ENCODE measurements around the gene ATRAID.
A peak's percentile ranks its signal among the peaks of the same experiment; 100 is the strongest.
"Not testable (repeated sequence)": the region's sequence is repeated elsewhere in the genome, so short reads cannot be mapped to it uniquely, and the experiment has no call there.

ATRAID gene, protein sequence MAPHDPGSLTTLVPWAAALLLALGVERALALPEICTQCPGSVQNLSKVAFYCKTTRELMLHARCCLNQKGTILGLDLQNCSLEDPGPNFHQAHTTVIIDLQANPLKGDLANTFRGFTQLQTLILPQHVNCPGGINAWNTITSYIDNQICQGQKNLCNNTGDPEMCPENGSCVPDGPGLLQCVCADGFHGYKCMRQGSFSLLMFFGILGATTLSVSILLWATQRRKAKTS

DNA sequence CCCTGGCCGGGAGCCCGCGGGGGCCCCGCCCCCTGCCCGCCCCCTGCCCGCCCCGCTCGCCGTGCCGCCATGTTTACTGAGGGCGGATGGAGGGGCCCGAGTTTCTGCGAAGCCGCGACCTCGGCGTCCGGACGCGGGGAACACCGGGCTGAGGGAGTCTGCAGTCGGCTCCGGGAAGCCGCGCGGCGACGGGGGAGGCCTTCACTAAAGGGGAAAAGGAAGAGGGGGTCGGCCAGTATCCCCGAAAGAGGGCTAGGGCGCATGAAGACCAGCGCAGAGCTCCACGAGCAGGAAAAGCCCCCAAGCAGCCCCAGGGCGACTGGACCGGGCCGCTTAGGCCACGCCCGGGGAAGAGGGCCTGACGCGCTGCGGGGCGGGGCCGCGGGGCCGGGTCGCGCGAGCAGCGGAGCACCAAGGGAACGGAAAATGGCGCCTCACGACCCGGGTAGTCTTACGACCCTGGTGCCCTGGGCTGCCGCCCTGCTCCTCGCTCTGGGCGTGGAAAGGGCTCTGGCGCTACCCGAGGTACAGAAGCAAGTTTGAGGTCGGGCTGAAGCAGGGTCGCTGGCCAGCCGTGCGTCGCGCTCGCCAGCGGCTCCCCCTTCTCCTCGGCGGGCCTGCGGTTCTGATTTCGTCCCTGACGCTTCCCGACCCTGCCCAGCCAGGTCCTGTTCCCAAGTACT lies at the start of gene ATRAID, which contains the start of gene SLC5A6:
Gene ATRAID (plus strand): TSS at position 99 of the 683 bp plus-strand sequence. CDS start 328 bp downstream, at position 427.
Gene SLC5A6 (minus strand): TSS at position 326 of the 683 bp plus-strand sequence. CDS start 4,618 bp downstream, outside the sequence.
- DNase-seq (ENCODE audit: low read depth in 3 of 3): peak; percentile 78 to 87 (median 82)

DNA sequence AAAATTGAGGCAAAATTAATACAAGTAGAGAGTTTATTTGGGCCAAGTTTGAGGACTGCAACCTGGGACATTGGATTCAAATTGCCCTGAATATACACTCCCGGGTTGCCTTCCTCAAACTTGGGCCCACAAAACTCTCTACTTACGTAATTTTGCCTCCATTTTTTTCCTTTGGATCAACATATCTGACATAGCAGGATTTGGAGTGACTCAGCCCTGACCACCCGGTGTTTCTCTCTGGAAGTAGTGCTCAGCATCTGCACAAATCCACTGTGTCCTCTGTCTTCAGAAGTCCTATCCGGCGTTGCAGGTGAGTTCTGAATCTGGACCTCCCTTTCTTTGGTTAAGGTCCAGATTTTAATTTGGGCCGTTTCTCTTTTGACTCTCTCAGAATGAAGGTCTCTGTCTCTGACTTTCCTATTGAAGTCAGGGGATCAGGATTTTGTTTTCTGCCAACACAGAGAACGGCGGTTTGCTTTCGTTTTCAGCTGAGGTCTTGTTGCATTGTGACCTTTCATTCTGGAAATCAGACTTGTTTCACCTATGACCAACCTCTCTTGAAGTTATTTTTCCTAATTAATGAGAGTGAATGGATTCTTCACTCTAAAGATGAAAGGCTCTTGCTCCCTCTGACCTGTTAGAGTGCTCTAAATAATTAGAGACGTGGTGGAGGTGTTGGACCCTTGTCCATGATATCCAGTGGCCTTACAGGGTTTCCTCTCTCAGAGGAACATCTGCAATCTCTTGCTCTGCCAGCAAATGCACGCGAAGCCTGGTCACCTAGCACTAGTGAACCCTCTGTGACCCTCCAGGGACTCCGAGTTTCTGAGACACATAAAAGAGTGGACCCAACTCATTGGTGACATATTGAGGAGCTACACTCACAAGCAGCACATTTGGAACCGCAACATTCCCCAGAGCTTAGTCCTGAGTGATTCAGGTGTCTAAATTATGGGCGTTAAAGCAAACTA lies 49.4 kb upstream of the ATRAID start:
- no peak for DNase-seq (ENCODE audit: low read depth in 3 of 3)

DNA sequence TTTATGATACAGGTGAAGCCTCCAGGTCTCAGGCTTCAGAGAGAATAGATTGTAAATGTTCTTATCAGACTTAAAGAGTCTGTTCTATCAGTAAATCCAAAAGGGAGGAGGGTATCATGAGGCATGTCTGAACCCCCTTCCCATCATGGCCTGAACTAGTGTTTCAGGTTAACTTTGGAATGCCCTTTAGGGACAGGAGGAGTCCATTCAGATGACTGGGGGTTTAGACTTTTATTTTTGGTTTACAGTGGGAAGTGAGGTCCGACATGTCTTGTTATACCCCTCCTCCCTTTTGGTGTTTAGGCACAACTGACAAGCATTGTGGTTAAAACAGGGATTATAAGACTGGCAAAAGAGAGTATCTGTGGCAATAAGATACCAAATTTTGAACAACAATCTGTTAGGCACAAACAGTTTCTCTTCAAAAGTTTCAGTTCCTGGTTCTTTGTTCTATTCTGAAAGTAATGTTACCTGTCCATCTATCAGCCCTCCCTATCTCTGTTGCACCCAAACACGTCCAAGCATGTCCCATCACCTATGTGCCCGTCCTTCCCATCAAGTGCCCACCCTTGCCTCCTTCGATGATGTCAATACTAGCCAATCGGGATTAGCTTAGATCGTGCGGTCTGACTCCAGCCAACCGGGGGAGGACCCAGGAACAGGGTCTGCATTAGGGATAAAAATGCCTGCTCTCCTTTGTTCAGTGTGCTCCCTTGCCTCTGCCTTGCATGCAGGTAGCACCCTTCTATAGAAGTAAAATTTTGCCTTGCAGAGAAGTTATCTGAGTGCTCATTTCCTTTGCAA lies 46.7 kb upstream of the ATRAID start:
- DNase-seq (ENCODE audit: low read depth in 3 of 3): no peak

DNA sequence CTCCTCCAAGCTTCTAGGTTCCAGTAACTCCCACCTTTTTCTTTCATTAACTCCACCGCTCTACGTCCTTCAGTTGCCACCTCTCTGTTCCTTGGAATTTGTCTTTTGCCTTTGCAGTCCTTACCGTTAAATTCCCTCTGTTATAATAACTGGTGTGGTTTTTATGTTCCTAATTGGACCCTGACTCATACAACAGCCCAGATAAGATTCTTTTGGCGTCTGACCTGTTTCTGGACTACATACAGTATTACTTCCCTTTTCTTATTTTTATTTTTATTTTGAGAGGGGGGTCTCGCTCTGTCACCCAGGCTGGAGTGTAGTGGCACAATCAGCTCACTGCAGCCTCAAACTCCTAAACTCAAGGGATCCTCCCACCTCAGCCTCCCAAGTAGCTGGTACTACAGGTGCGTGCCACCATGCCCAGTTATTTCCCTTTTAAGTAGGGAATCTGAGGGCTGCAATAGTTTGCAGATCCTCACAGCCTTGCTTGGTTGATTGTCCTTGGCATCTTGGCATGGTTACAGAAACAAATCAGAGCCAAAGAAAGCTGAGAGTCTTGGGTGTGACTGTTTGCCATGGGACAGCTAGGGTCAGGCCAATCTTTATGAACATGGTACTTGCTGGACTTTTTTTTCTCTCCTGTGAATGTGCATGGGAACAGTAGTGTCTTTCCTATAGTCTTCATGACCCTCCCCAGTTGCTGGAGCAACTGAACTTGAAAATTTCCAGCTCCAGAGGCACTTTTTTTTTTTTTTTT lies 41.1 kb upstream of the ATRAID start:
- DNase-seq (ENCODE audit: low read depth in 3 of 3): no peak

DNA sequence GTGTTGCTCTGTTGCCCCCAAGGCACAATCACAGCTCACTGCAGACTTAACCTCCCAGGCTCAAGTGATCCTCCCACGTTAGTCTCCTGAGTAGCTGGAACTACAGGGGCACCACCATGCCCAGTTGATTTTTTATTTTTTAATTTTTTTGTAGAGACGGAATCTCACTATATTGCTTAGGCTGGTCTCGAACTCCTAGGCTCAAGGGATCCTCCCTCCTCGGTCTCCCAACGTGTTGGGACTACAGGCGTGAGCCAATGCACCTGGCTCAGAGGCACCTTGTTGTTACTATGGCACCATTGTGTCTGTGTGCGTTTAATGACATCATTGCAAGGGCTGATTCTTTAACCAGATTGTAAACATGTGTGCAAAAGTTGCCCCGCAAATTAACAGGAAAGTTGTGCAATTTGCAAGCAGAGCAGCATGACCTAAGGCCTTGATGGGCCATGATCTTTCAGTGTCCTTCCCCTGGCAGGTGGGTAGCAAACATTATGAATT lies 40.4 kb upstream of the ATRAID start:
- no peak for DNase-seq (ENCODE audit: low read depth in 3 of 3)

DNA sequence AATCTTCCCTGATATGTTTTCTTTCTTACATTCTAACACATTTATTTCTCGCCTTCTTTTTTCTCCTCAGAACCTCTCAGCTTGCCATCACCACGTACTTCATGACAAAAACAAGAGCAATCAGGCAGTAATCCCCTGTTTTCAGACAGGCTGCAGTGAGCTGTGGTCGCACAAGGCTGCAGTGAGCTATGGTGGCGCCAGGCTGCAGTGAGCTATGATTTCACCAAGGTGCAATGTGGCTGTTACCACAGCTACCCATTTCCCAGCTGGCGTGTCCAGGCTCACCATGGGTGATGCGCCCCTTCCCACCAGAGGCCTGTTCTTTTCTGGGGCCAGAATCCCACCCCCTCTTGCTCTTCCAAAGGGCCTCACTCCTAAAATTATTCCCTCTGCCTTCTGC lies 37.2 kb upstream of the ATRAID start:
- no peak for DNase-seq (ENCODE audit: low read depth in 3 of 3)

DNA sequence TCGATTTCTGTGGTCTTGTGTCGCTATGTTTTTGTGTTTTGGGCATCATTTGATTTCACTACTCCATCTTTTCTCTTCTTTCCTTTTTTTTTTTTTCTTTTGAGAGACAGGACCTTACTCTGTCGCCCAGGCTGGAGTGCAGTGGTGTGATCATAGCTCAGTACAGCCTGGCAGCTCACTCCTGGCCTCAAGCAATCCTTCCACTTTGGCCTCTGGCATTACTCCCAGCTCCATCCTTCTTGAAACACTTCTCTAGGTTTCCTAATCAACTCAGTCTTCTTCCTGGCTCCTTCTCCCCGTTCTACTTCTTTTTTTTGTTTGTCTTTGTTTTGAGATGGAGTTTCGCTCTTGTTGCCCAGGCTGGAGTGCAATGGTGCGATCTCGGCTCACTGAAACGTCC lies 36.5 kb upstream of the ATRAID start:
- no peak for DNase-seq (ENCODE audit: low read depth in 3 of 3)

DNA sequence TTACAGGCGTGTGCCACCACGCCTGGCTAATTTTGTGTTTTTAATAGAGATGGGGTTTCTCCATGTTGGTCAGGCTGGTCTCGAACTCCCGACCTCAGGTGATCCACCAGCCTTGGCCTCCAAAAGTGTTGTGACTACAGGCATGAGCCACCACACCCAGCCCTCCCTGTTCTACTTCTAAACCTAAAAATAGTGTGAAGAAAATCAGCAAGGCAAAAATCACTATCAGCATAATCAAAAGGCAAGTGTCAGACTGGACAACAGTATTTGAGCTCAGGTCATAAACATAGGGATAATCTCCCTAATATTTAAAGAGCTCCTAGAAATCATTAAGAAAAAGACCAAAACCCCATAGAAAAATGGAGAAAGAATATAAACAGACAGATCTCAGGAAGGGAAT lies 36.1 kb upstream of the ATRAID start:
- not testable (repeated sequence) for DNase-seq (ENCODE audit: low read depth in 3 of 3)

DNA sequence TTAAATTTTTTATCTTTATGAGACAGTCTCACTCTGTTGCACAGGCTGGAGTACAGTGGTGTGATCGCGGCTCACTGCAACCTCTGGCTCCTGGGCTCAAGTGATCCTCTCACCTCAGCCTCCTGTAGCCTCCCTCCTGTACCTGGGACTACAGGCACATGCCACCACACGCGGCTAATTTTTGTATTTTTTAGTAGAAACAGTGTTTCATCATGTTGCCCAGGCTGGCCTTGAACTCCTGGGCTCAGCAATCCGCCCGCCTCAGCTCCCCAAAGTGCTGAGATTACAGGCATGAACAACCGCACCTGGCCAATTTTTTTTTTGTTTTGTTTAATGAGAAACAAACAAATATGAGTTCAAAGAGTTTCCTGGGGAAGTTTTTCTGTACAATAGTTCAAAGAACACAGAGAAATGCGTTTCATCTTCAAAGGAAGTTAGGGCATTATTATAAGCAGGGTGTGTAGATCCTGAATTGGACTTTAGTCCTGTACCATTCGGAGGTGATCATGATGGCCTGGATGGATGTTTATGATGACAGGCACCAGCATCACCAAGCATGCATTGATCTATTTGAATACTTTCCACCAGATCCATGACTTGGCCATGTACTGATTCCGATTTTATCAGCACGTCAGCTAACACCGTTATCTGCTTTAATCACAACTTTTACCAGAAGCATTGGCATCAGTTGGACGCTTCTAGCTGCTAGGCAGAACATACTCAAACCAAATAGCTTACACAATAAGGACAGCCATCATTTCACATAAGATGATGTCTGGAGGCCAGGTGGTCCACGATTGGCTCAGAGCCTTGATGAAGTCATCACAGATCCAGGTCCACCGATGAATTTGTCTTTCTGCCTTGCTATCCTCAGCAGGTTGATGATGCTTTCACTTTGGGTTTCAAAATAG lies 34.1 kb upstream of the ATRAID start:
- no peak for DNase-seq (ENCODE audit: low read depth in 3 of 3)

DNA sequence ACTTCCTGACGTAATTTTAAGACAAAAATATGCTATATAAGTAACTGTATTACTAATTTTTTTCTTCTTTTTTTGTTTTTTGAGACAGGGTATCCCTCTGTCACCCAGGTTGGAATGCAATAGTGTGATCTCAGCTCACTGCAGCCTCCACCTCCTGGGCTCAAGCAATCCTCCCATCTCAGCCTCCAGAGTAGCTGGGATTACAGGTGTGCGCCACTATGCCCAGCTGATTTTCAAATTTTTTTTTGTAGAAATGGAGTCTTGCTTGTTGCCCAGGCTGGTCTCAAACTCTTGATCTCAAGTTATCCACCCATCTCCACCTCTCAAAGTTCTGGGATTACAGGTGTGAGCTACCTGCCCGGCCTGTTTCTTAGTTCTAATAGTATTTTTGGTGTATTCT lies 33.4 kb upstream of the ATRAID start:
- no peak for DNase-seq (ENCODE audit: low read depth in 3 of 3)

DNA sequence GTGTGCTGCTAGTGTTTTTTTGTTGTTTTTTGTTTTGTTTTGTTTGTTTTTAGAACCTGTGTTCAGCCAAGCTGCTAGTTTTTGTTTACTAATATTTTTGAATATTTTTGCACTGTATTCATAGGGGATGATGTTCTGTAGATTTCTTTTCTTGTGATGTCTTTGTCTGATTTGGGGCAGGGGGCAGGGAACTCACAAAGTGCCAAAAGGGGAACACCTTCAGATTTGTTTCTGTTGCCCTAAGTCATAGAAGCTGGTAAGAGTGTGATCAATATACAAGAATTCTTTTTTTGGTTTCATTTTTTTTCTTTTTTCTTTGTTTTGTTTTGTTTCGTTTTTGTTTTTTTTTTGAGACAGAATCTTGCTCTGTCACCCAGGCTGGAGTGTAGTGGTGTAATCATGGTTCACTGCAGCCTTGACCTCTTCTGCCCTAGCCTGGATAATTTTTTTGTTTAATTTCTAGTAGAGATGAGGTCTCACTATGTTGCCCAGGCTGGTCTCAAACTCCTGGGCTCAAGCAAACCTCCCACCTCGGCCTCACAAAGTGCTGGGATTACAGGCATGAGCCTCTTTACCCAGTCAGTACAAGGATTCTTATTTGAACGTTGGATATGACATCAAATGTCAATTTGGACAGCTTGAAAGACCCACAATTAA lies 32.4 kb upstream of the ATRAID start:
- no peak for DNase-seq (ENCODE audit: low read depth in 3 of 3)

DNA sequence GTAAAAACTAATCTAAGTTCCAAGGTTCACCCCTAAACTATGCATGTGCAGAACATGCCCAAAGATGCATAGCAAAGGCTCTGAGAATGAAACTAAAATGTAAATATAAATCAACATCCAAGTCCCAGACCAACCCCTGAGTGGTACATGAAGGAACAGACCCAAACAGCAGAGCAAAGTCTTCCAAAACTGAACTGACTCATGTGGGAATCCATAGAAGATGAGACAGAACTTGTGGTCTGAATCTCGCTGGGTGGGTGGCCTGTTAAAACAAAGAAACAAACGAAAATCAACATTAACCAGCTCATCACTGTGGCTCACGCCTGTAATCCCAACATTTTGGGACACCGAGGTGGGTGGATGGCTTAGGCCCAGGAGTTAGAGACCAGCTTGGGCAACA lies 29.5 kb upstream of the ATRAID start:
- no peak for DNase-seq (ENCODE audit: low read depth in 3 of 3)

DNA sequence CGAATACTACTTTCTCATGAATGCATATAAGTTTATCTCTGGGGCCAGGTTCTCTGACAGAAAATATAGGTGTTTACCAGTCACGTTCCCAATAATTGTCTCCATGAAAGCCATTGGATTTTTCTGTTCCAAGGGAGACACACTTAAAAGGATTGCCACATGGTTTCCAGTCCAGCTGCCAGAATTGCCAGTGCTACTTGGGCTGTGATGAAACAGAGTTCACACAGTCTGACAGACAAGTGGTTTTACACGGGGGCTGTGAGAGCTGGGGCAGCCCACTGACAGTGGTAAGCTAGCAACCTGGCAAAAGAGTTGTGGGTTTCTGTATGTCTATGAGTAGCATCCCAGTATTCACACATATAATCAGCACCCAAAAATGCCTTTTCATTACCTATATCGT lies 27.7 kb upstream of the ATRAID start:
- no peak for DNase-seq (ENCODE audit: low read depth in 3 of 3)

DNA sequence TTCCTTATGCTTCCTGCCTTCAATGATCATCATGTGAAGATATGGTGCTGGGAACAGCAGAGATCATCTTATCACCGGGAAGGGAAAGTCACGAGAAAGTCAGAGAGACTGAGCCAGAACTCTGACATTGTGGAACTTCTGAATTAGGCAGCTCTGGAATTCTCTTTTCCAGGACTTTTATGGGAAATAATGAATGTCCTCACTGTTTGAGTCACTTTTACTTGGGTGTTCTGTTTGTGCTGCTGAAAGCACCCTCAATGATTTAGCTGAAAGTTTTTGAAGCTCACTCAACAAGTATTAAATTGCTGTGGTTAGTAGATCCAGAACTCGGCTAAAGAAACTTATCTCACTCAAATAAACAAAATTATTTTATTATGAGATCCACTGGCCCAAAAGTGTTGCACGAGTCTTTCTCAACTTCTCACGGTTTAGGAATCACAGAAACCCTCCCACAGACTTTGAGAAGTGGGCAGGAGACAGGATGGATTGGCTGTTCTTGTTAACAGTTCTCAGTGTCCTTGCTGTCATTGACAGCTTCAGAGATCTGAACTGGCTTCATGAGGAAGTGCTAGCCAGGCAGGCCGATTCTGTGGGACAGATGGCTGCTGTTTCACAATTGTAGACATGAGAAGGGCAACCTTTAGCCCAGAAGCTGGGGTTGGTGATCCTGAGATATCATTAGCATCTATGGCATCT lies 26.4 kb upstream of the ATRAID start:
- no peak for DNase-seq (ENCODE audit: low read depth in 3 of 3)

DNA sequence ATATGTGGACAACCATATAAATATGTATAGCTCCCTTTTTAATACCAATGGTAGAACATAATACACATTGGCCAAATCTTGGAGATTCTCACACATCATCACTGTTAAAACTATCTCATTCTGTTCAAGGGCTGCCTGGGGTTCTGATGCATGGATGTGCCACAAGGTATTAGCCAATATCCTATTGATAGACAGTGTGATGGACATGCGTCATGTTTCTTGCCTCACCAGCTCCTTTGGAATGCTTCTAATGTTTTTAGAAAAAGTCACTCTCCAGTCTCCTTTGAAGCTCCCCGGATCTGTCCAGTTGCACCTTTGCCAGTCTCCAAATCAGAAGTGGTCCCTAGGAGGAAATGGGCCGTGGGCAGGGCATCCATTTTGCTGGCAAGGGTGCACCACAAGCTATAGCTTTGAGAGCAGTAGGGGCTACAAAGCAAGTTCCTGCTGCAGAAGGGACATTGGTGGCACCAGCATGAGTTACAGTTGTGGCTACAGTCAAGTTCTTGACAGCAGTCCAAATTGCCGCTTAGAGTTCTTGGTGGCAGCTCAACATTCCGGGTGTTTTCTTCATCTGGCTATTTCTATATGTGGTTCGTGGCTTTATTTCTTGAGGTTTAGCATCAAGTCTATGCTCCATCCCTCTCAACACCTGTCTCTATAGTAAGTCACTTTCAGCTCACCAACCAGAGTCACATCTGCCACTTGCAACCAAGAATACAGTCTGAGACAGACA lies 25.1 kb upstream of the ATRAID start:
- no peak for DNase-seq (ENCODE audit: low read depth in 3 of 3)

DNA sequence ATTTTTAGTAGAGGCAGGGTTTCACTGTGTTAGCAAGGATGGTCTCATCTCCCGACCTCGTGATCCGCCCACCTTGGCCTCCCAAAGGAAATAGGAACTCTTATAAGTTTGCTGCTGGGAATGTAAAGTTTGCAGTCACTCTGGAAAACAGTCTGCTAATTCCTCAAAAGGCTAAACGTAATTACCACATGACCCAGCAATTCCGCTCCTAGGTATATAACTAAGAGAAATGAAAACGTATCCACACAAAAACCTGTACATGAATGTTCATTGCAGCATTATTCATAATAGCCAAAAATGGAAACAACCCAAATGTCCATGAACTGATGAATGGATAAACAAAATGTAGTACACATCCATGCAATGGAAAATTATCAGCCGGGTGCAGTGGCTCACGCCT lies 21.9 kb upstream of the ATRAID start:
- DNase-seq (ENCODE audit: low read depth in 3 of 3): no peak

DNA sequence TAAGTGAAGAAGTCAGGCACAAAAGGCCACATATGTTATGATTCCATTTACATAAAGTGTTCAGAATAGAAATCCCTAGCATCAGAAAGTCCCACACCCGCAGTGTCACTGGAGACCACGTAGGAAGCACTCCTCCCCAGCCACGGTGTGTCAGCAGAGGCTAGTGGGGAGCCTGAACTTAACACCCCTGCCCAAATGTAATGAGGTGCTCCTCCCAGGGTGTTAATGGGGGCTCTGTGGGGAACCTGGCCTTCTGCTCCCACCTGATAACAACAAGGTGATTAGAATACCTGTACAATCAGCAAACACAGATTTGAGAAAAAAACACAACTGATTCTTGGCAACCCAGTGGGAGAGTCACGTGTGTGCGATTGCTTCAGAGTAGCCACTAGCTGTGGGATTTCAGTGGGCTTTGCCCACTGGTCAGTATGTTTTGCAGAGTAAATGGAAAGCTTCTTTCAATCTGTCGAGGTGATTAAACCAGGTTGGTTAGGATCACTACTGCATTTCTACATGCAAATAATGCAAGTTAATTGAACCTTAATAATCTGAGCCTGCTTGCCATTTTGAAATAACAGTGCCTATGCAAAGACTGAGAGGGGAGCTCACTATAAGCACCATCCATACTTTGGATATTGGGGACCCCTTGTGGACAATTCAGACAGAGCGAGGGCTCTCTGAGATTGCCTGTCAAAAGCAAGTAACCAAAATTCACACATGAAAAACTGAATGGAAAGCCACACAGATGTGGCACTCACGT lies 20.6 kb upstream of the ATRAID start:
- DNase-seq (ENCODE audit: low read depth in 3 of 3): peak in 2 of 3 experiments; percentile 13 to 35

All from stimulated activated CD4-positive, alpha-beta T cell treated with anti-CD3 and anti-CD28 coated beads, TNF-alpha, amount 100 ng/mL, for 24 hours (primary cell).